Anterior cingulate cortex (tissue), 58 donors: ENCODE measurements around the gene STAB2.

ENCODE experiments used
- DNase-seq, 58 donors: peaks; one replicate each; lab custom pipeline; 2025; lab: John Stamatoyannopoulos, UW

STAB2 gene

DNA sequence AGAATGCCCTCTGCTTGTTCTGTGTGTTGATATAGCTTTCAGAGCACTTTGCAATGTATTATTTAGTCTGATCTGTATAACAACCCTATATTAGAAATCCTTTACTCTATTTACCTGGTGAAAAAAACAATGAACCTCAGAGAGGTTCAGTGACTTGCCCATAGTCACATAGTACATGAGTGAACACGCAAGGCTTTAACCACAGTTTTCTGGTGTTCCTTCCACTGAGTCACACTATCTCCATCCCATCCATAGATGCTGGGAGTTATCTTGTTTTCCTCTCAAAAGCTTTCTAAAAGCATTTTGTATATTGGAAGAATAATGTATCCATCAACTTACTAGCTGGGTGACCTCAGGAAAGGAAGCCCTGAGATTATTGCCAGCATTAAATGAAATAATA lies 149.5 kb downstream of the STAB2 start:
- no peak for DNase-seq

- no peak for DNase-seq
These were observed 150.8 kb downstream of the STAB2 start for GRCh38 chr12:103737881-103738280.

GRCh38 chr12:103742349-103742932 lies 155.4 kb downstream of the STAB2 start:
- DNase-seq = no peak

DNA sequence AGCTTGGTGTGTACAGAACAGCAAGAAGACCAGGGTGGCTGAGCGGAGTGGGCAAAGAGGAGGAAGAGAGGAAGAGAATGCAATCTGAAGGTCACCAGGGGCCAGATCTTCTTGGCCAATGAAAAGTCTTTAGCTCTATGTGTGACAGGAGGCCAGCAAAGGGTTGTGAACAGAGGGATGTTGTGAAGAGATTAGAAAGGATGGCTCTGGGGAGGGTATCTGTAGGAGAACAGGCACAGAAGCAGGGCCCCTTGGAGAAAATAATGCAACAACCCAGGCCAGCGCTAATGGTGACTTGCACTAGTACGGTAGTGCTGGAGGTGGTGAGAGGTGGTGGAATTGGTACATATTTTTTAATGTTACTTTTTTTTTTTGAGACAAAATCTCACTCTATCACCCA lies 156.7 kb downstream of the STAB2 start:
- DNase-seq = no peak

GRCh38 chr12:103745962-103746361 lies 158.9 kb downstream of the STAB2 start:
- DNase-seq = no peak

GRCh38 chr12:103748002-103748401 lies 160.9 kb downstream of the STAB2 start:
- no peak for DNase-seq

DNA sequence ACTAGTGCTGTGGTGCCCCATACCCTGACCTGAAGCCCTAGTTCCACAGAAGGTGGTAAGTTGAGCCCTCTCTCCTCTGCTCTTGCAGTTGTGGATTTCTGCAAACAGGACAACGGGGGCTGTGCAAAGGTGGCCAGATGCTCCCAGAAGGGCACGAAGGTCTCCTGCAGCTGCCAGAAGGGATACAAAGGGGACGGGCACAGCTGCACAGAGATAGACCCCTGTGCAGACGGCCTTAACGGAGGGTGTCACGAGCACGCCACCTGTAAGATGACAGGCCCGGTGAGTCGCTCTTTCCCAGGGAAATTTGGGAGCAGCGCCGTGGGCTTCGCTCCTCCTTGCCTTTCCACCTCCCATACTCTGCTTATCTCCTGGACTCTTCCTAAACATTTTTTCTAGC lies 161.8 kb downstream of the STAB2 start:
- no peak for DNase-seq

- no peak for DNase-seq
These were observed 164.1 kb downstream of the STAB2 start for GRCh38 chr12:103751171-103751570.

DNA sequence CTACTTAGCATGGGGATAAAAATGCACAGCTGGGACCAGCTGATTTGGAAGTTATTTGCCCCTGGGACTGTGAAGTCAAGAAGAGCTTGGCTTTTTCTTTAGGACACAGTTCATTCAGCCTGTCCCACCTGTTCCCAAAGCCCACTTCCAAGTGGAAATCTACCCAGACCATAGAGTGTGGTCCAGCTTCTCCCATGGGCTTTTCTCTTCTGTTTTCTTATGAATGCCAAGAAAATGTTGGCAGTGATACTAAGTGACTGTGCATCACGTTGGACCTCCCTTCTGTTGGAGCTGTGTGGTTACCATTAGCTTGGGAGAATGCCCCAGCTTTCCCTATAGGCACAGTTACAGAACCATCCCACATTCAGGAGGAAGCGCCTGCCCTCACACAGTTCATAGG lies 164.5 kb downstream of the STAB2 start:
- DNase-seq = no peak

DNA sequence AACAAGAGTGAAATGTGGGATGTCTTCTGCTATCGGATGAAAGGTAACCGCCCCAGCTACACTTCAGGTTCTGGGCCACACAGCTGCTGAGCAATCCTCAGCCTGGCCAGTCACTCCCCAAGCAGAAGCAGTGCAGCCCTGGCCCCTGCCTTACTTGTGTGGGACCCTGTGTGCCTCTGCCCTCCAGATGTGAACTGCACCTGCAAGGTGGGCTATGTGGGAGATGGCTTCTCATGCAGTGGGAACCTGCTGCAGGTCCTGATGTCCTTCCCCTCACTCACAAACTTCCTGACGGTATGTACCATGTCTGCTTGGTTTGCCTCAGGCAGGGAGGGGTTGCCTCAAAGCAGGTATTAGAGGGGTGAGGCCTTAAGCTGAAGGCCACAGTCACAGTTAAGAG lies 168.4 kb downstream of the STAB2 start:
- DNase-seq = no peak

DNA sequence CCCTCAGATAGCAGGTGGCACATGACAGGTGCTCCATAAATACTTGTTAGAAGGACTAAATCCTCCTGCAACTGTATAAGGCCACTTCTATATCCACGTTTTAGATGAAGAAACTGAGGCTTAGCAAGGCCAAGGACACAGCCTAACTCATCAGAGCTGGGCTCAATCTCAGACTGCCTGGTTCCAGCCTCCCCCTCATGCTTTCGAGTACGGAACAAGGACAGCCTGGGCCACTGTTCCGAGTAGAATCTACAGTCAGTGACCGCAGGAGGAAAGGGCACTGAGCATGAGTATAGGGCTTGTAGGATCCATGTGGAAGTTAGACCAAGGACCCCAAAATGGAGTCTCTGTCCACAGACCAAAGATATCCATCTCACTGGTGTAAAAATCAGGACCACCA lies 169.4 kb downstream of the STAB2 start:
- DNase-seq = no peak

- DNase-seq = no peak
These were observed 170.2 kb downstream of the STAB2 start for GRCh38 chr12:103757248-103757647.

- no peak for DNase-seq
These were observed 171.4 kb downstream of the STAB2 start for GRCh38 chr12:103758310-103759089.

DNA sequence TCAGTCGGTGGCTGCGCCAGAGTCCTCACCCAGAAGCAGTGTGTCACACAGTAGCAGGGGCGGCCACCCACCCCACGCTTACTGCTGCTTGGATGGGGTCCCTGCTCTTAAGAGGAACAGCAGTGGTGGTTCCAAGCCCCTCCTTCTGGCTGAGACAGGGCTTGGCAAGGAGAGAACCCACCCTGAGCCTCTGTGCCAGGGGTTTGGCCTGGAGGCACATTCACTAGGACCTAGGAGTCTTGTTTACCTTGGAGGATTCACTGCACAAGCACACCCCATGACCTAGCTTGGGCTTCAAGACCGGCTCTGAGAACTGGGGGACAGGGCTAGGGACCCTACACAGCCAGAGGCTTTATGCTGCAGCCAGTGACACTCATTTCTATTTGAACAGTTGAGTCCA lies 175.4 kb downstream of the STAB2 start:
- DNase-seq = no peak

GRCh38 chr12:103765322-103765721 lies 178.2 kb downstream of the STAB2 start:
- DNase-seq = no peak

DNA sequence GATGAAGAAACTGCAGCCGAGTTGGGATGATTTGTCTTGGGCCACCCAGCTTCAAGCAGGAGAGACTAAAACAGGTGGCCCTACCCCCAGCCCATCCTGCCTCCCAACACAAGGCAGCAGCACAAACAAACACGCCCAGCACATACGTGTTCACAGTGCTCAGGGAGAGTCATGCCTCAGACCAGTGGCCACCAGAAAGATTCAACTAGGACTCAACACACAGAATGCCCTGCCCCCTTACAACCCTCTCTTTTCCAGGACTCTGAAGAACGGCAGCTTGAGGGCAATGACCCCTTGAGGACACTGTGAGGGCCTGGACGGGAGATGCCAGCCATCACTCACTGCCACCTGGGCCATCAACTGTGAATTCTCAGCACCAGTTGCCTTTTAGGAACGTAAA lies 179.0 kb downstream of the STAB2 start:
- DNase-seq = no peak

- no peak for DNase-seq
These were observed 181.5 kb downstream of the STAB2 start for GRCh38 chr12:103768467-103769123.

DNA sequence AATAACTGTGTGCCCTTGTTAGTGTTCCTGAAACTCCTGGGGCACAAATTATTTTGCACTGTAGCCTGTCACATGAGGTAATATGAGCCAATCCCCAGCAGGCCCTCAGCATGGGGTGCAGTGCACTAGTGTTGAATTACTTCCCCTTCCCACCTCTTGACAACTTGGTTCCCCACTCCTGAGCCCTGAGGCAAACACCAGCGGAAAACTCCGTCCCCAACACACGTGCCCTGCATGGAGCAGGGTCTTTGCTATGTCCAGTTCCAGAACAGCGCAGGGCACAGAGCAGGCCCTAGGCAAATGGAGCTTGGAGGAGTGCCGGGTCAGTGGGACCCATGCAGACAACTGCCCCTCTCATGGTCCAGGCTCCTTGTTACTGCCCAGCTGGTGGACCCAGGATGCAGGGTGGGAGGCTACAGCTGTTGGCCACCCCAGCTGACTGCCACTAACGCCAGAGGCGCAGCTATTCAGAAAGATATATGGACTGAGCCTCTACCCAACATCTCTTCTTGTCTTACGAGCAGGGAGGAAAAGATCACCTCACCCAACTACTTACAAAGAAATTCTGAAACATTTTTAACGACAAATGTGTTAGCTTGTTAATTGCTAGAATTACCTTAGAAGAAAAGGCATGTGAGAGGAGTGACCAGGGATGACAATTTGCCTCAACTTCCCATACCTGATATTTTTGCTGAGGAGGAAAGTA lies 182.3 kb downstream of the STAB2 start:
- DNase-seq = no peak

- peak in 22 of 58 donors; percentile 3 to 40 (median 8) for DNase-seq
These were observed 184.4 kb downstream of the STAB2 start for GRCh38 chr12:103771466-103771865.

DNA sequence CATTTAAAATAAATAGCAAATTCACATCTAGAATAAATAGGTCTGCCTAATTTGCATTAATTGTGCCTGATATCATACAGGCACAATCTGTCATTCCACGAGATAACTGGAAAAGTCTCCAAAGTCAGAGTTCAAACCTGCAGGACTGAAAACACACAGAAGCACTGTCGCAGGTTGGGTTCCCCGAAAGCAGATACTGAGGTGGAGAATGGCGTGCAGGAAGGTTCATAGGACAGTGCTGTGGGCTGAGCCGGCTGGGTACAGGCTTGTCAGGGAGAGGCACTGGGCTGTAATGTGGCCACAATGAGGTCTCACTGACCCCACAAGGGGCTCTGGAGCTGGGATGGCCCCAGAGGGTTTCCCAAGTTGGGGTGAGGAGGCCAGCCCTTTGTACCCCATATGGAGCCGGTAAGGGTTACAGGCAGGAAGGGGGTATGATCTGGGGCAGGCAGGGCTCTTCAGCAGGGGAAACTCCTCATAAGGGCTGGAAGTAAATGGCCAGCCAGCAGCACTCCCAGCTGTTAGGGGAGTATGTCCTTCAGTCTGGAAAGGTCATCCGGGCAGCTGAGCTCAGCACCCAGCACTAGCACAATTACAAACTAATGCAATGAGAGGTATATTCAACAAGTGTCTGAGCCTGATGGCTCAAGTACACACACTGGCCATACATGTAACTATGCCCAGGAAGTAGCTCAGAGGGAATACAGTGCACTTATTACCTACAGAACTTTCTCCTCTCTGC lies 185.5 kb downstream of the STAB2 start:
- no peak for DNase-seq
